Stimulated activated naive B cell treated with anti-CD40 and anti-IgM and Interleukin-4, amounts not matched to agents 10 μg/mL and 1 μg/mL and 100 μg/mL, for 72 hours (primary cell): ENCODE results near the gene SPON1.

Experiments
- ATAC-seq, 2 donors: fragments of 150-1000 bp; cut with Tn5 transposase; replicated peaks; 2 replicates each; pipeline ENCODE4 v1.10.0; 2021; ENCODE audit warnings: moderate library complexity in 1 of 2
- DNase-seq: peaks from one replicate; pipeline ENCODE4 v3.0.0; 2021
- H3K27ac Mint-ChIP-seq: one replicate; pipeline ENCODE4 v1.8.0; 2022; ENCODE audit warnings: mild to moderate bottlenecking, mixed read lengths
- H3K27me3 Mint-ChIP-seq, 2 donors: one replicate each; pipeline ENCODE4 v1.8.0; 2022; ENCODE audit warnings: mixed read lengths in 2 of 2
- H3K36me3 Mint-ChIP-seq, 2 donors: one replicate each; pipeline ENCODE4 v1.8.0; 2022; ENCODE audit warnings: mixed read lengths in 2 of 2, mild to moderate bottlenecking in 1 of 2
- H3K4me1 Mint-ChIP-seq, 2 donors: one replicate each; pipeline ENCODE4 v1.8.0; 2022; ENCODE audit warnings: mixed read lengths in 2 of 2, mild to moderate bottlenecking in 1 of 2
- H3K4me3 Mint-ChIP-seq, 2 donors: one replicate each; pipeline ENCODE4 v1.8.0; 2022; ENCODE audit warnings: mild to moderate bottlenecking in 2 of 2, mixed read lengths in 2 of 2, moderate library complexity in 1 of 2
- H3K9me3 Mint-ChIP-seq, 2 donors: one replicate each; pipeline ENCODE4 v1.8.0; 2022; ENCODE audit warnings: mixed read lengths in 2 of 2, mild to moderate bottlenecking in 1 of 2

Gene SPON1

GRCh38 chr11:14109742-14110141, 147.2 kb downstream of the SPON1 start:
- ATAC-seq (no peak), DNase-seq (no peak)
- H3K9me3 Mint-ChIP-seq, result peaks cover 0 to 3% of the 10 kb centered on the region in 2 donors
- H3K36me3 Mint-ChIP-seq, result peaks cover 0 to 3% of the 10 kb centered on the region in 2 donors
- peaks cover 6% of the 10 kb centered on the region in 2 donors for H3K27me3 Mint-ChIP-seq
- no peak overlapping the region for H3K4me3 Mint-ChIP-seq
- peaks cover 4 to 12% of the 10 kb centered on the region in 2 donors for H3K4me1 Mint-ChIP-seq
- H3K27ac Mint-ChIP-seq, result no peak overlapping the region

- H3K36me3 Mint-ChIP-seq, result no peaks in the 10 kb centered on the region
- no peak for DNase-seq
- ATAC-seq, result no peak
Observed at GRCh38 chr11:14110629-14111028, 148.1 kb downstream of the SPON1 start.

GRCh38 chr11:14111496-14111895, 149.0 kb downstream of the SPON1 start:
- Mint-ChIP-seq H3K27me3 (peaks cover 9% of the 10 kb centered on the region in 2 donors), H3K36me3 (no peaks in the 10 kb centered on the region), H3K27ac (no peak overlapping the region), H3K4me3 (no peak overlapping the region), H3K9me3 (peaks cover 0 to 1% of the 10 kb centered on the region in 2 donors), H3K4me1 (no peaks in the 10 kb centered on the region)
- no peak for ATAC-seq
- DNase-seq, result no peak

More at GRCh38 chr11:14110629-14111028, 148.1 kb downstream of the SPON1 start:
- H3K27ac Mint-ChIP-seq, result no peak overlapping the region
- no peaks in the 10 kb centered on the region for H3K9me3 Mint-ChIP-seq
- no peak overlapping the region for H3K4me3 Mint-ChIP-seq
- peaks cover under 1 to 3% of the 10 kb centered on the region in 2 donors for H3K4me1 Mint-ChIP-seq
- peaks cover 9% of the 10 kb centered on the region in 2 donors for H3K27me3 Mint-ChIP-seq

- H3K9me3 Mint-ChIP-seq, result peaks cover 0 to 2% of the 10 kb centered on the region in 2 donors
- DNase-seq (no peak), ATAC-seq (no peak)
- no peak overlapping the region for H3K27ac Mint-ChIP-seq
- H3K4me3 Mint-ChIP-seq, result no peak overlapping the region
- no peaks in the 10 kb centered on the region for H3K36me3 Mint-ChIP-seq
- H3K27me3 Mint-ChIP-seq, result peaks cover 9% of the 10 kb centered on the region in 2 donors
- no peaks in the 10 kb centered on the region for H3K4me1 Mint-ChIP-seq
Observed at GRCh38 chr11:14112721-14113120, 150.2 kb downstream of the SPON1 start.

- DNase-seq (no peak), ATAC-seq (no peak)
- Mint-ChIP-seq H3K27me3 (peaks cover 9% of the 10 kb centered on the region in 2 donors), H3K4me1 (no peaks in the 10 kb centered on the region), H3K27ac (no peak overlapping the region), H3K9me3 (peaks cover 0 to 2% of the 10 kb centered on the region in 2 donors), H3K4me3 (no peak overlapping the region), H3K36me3 (no peaks in the 10 kb centered on the region)
Observed at GRCh38 chr11:14114269-14114668, 151.7 kb downstream of the SPON1 start.

GRCh38 chr11:14114786-14115185, 152.3 kb downstream of the SPON1 start:
- H3K4me3 Mint-ChIP-seq, result no peak overlapping the region
- no peak overlapping the region for H3K27ac Mint-ChIP-seq
- peaks cover 9% of the 10 kb centered on the region in 2 donors for H3K27me3 Mint-ChIP-seq
- ATAC-seq (no peak), DNase-seq (no peak)
- H3K9me3 Mint-ChIP-seq, result peaks cover 0 to 2% of the 10 kb centered on the region in 2 donors
- no peaks in the 10 kb centered on the region for H3K36me3 Mint-ChIP-seq
- no peaks in the 10 kb centered on the region for H3K4me1 Mint-ChIP-seq

GRCh38 chr11:14117632-14118031, 155.1 kb downstream of the SPON1 start:
- no peaks in the 10 kb centered on the region for H3K36me3 Mint-ChIP-seq
- DNase-seq (no peak), ATAC-seq (no peak)
- H3K4me3 Mint-ChIP-seq, result no peak overlapping the region
- peaks cover 0 to 2% of the 10 kb centered on the region in 2 donors for H3K9me3 Mint-ChIP-seq
- H3K27ac Mint-ChIP-seq, result no peak overlapping the region
- no peaks in the 10 kb centered on the region for H3K4me1 Mint-ChIP-seq
- H3K27me3 Mint-ChIP-seq, result peaks cover 9 to 13% of the 10 kb centered on the region in 2 donors

GRCh38 chr11:14118072-14118471, 155.5 kb downstream of the SPON1 start:
- Mint-ChIP-seq H3K36me3 (no peaks in the 10 kb centered on the region), H3K4me3 (no peak overlapping the region), H3K27ac (no peak overlapping the region), H3K4me1 (no peaks in the 10 kb centered on the region), H3K27me3 (peaks cover 9 to 13% of the 10 kb centered on the region in 2 donors), H3K9me3 (peaks cover 0 to 2% of the 10 kb centered on the region in 2 donors)
- ATAC-seq, result no peak
- DNase-seq, result no peak

GRCh38 chr11:14119357-14119756, 156.8 kb downstream of the SPON1 start:
- ATAC-seq, result no peak
- no peaks in the 10 kb centered on the region for H3K4me1 Mint-ChIP-seq
- DNase-seq, result no peak

GRCh38 chr11:14124350-14124749, 161.8 kb downstream of the SPON1 start:
- H3K27me3 Mint-ChIP-seq, result peaks cover 0 to 5% of the 10 kb centered on the region in 2 donors
- no peak for ATAC-seq

More at GRCh38 chr11:14119357-14119756, 156.8 kb downstream of the SPON1 start:
- Mint-ChIP-seq H3K27ac (no peak overlapping the region), H3K36me3 (no peaks in the 10 kb centered on the region), H3K9me3 (peaks cover 0 to 2% of the 10 kb centered on the region in 2 donors), H3K27me3 (peaks cover 7 to 11% of the 10 kb centered on the region in 2 donors), H3K4me3 (no peak overlapping the region)

GRCh38 chr11:14124886-14125285, 162.4 kb downstream of the SPON1 start:
- Mint-ChIP-seq H3K27ac (no peak overlapping the region), H3K4me3 (no peak overlapping the region), H3K27me3 (peaks cover 0 to 5% of the 10 kb centered on the region in 2 donors), H3K4me1 (no peaks in the 10 kb centered on the region), H3K36me3 (peaks cover 0 to 12% of the 10 kb centered on the region in 2 donors), H3K9me3 (peaks cover 8 to 12% of the 10 kb centered on the region in 2 donors)
- DNase-seq (no peak), ATAC-seq (no peak)

More at GRCh38 chr11:14124350-14124749, 161.8 kb downstream of the SPON1 start:
- Mint-ChIP-seq H3K27ac (no peak overlapping the region), H3K36me3 (peaks cover 0 to 10% of the 10 kb centered on the region in 2 donors), H3K4me1 (no peaks in the 10 kb centered on the region), H3K9me3 (peaks cover 7 to 8% of the 10 kb centered on the region in 2 donors), H3K4me3 (no peak overlapping the region)
- DNase-seq, result no peak

GRCh38 chr11:14125529-14125928, 163.0 kb downstream of the SPON1 start:
- Mint-ChIP-seq H3K4me1 (no peaks in the 10 kb centered on the region), H3K27me3 (peaks cover 0 to 5% of the 10 kb centered on the region in 2 donors), H3K9me3 (peaks cover 8 to 12% of the 10 kb centered on the region in 2 donors), H3K4me3 (no peak overlapping the region), H3K36me3 (peaks cover 0 to 12% of the 10 kb centered on the region in 2 donors), H3K27ac (no peak overlapping the region)
- ATAC-seq (no peak), DNase-seq (no peak)

GRCh38 chr11:14127679-14128078, 165.2 kb downstream of the SPON1 start:
- no peak for DNase-seq
- Mint-ChIP-seq H3K27ac (no peak overlapping the region), H3K4me3 (no peak overlapping the region), H3K4me1 (no peaks in the 10 kb centered on the region), H3K9me3 (peaks cover 8 to 12% of the 10 kb centered on the region in 2 donors), H3K27me3 (no peaks in the 10 kb centered on the region), H3K36me3 (peaks cover 0 to 12% of the 10 kb centered on the region in 2 donors)
- no peak for ATAC-seq

- DNase-seq (no peak), ATAC-seq (no peak)
- H3K4me1 Mint-ChIP-seq, result no peaks in the 10 kb centered on the region
- peaks cover 0 to 5% of the 10 kb centered on the region in 2 donors for H3K27me3 Mint-ChIP-seq
- peaks cover 7 to 12% of the 10 kb centered on the region in 2 donors for H3K9me3 Mint-ChIP-seq
- peaks cover 0 to 12% of the 10 kb centered on the region in 2 donors for H3K36me3 Mint-ChIP-seq
- H3K4me3 Mint-ChIP-seq, result no peak overlapping the region
- no peak overlapping the region for H3K27ac Mint-ChIP-seq
Observed at GRCh38 chr11:14132312-14132711, 169.8 kb downstream of the SPON1 start.

GRCh38 chr11:14133381-14133780, 170.9 kb downstream of the SPON1 start:
- ATAC-seq (no peak), DNase-seq (no peak)
- H3K27me3 Mint-ChIP-seq, result peaks cover 0 to 5% of the 10 kb centered on the region in 2 donors
- no peak overlapping the region for H3K4me3 Mint-ChIP-seq
- peaks cover 0 to 8% of the 10 kb centered on the region in 2 donors for H3K36me3 Mint-ChIP-seq
- H3K27ac Mint-ChIP-seq, result no peak overlapping the region
- no peaks in the 10 kb centered on the region for H3K4me1 Mint-ChIP-seq
- peaks cover 5 to 12% of the 10 kb centered on the region in 2 donors for H3K9me3 Mint-ChIP-seq
